Endothelial cell of umbilical vein (primary cell): Measurements from ENCODE around the gene NDUFAB1. TPM values are rescaled to one million over a fixed set of nuclear protein-coding genes. Genes with fewer than 3 reads are reported as not detected.

Experiments
- Bru-seq: library from RNA; stranded (reverse); fragments of 400-500 nt; gene quantifications from one replicate; lab custom pipeline; 2021; lab: Mats Ljungman, UMichigan
- BruChase-seq, 2 experiments: library from RNA; stranded (reverse); fragments of 400-500 nt; gene quantifications; one replicate each; lab custom pipeline; 2021; lab: Mats Ljungman, UMichigan
- BruUV-seq: library from RNA; stranded (reverse); fragments of 400-500 nt; replicated peaks from 2 replicates; lab custom pipeline; 2021; lab: Mats Ljungman, UMichigan
- CTCF ChIA-PET: fragments of 300-600, 350-600 bp; sonication (Branson Sonifier 250); formaldehyde crosslinking; loops from one replicate; lab custom pipeline; 2021; ENCODE audit warnings: antibody characterized with exemption, inconsistent platforms; lab: Charles Lee
- POLR2A ChIA-PET: fragments of 300-600, 350-600 bp; sonication (Branson Sonifier 250); formaldehyde crosslinking; loops from one replicate; lab custom pipeline; 2021; ENCODE audit warnings: antibody characterized with exemption, inconsistent platforms; lab: Charles Lee
- DNase-seq: peaks from one replicate; pipeline ENCODE4 v3.0.0-alpha.2; 2011; ENCODE audit warnings: low read depth, low spot score
- FAIRE-seq: peaks from 2 replicates; lab custom pipeline; 2011; peaks lifted over from hg19 to GRCh38; lab: Jason Lieb, UNC
- H2AFZ ChIP-seq: 2 replicates; pipeline ENCODE4 v1.6.0; 2012; ENCODE audit warnings: low read depth, low read length, control low read depth, inconsistent platforms
- H3K27ac ChIP-seq: 2 replicates; pipeline ENCODE4 v1.5.1; 2011; ENCODE audit warnings: low read depth, mild to moderate bottlenecking, control low read depth, low read length, moderate library complexity; ENCODE audit not compliant: insufficient read depth
- H3K27me3 ChIP-seq, 2 experiments: 2 replicates each; pipeline versions ENCODE4 v1.6.0 to v1.6.1; 2011; ENCODE audit warnings: low read length in 2 of 2, mixed read lengths in 1 of 2; ENCODE audit not compliant: control insufficient read depth in 2 of 2, insufficient read depth in 2 of 2
- H3K36me3 ChIP-seq, 2 experiments: 2 replicates in 1 of 2; 3 replicates in 1 of 2; pipeline ENCODE4 v1.5.1; 2011; ENCODE audit warnings: low read length in 2 of 2, mild to moderate bottlenecking in 1 of 2, moderate library complexity in 1 of 2; ENCODE audit not compliant: control insufficient read depth in 2 of 2, insufficient read depth in 2 of 2; ENCODE audit errors: extremely low read depth in 1 of 2
- H3K4me1 ChIP-seq: 3 replicates; pipeline ENCODE4 v1.5.1; 2011; ENCODE audit warnings: mild to moderate bottlenecking, low read length; ENCODE audit not compliant: control insufficient read depth, insufficient read depth; ENCODE audit errors: extremely low read depth
- H3K4me2 ChIP-seq: 2 replicates; pipeline ENCODE4 v1.6.1; 2011; ENCODE audit warnings: low read length, control low read depth, mixed read lengths; ENCODE audit not compliant: insufficient read depth
- H3K4me3 ChIP-seq, 3 experiments: fragments of 200-600 bp in 1 of 3; sonication (generic), shearing (Covaris generic) in 1 of 3; replicated peaks in 1 of 3; 2 replicates each; pipeline ENCODE4 v1.5.1; 2011 to 2016; ENCODE audit warnings: control low read depth in 3 of 3, low read length in 3 of 3, mild to moderate bottlenecking in 2 of 3, inconsistent platforms in 1 of 3, low read depth in 1 of 3, moderate library complexity in 1 of 3; ENCODE audit not compliant: insufficient read depth in 1 of 3
- H3K79me2 ChIP-seq: 2 replicates; pipeline ENCODE4 v1.6.0; 2012; ENCODE audit warnings: low read length, inconsistent platforms; ENCODE audit not compliant: control insufficient read depth, insufficient read depth
- H3K9ac ChIP-seq: replicated peaks from 2 replicates; pipeline ENCODE3; 2011; ENCODE audit warnings: low read length, control low read depth; ENCODE audit not compliant: insufficient read depth; ENCODE audit errors: extremely low read depth
- H3K9me1 ChIP-seq: replicated peaks from 3 replicates; pipeline ENCODE4 v1.6.0; 2011; ENCODE audit warnings: mild to moderate bottlenecking, low read length; ENCODE audit not compliant: control insufficient read depth, insufficient read depth; ENCODE audit errors: extremely low read depth
- H3K9me3 ChIP-seq: replicated peaks from 2 replicates; pipeline ENCODE4 v1.5.1; 2012; ENCODE audit warnings: low read length, inconsistent platforms; ENCODE audit not compliant: control insufficient read depth, insufficient read depth
- H4K20me1 ChIP-seq: replicated peaks from 2 replicates; pipeline ENCODE3; 2011; ENCODE audit warnings: mild to moderate bottlenecking, low read length; ENCODE audit not compliant: control insufficient read depth, insufficient read depth; ENCODE audit errors: extremely low read depth
- EZH2 ChIP-seq: IDR thresholded peaks from 2 replicates; pipeline ENCODE4 v1.6.1; 2012; ENCODE audit warnings: borderline replicate concordance, low read depth, mild to moderate bottlenecking, moderate library complexity, low read length, inconsistent platforms; ENCODE audit not compliant: severe bottlenecking
- FOS ChIP-seq: IDR thresholded peaks from 2 replicates; pipeline ENCODE4 v1.6.1; 2011; ENCODE audit warnings: mild to moderate bottlenecking, low read length, moderate library complexity, borderline replicate concordance; ENCODE audit not compliant: insufficient read depth
- GATA2 ChIP-seq: IDR thresholded peaks from 2 replicates; pipeline ENCODE4 v1.7.0; 2011; ENCODE audit warnings: low read depth, mild to moderate bottlenecking, moderate library complexity, mixed read lengths, low read length; ENCODE audit not compliant: insufficient read length, insufficient read depth
- JUN ChIP-seq: IDR thresholded peaks from 2 replicates; pipeline ENCODE4 v1.6.1; 2011; ENCODE audit warnings: borderline replicate concordance, low read depth; ENCODE audit not compliant: insufficient read length, insufficient read depth
- MYC ChIP-seq: IDR thresholded peaks from one replicate; pipeline ENCODE4 v1.6.1; 2011; ENCODE audit warnings: mild to moderate bottlenecking, low read depth, low read length
- POLR2A ChIP-seq: IDR thresholded peaks from 2 replicates; pipeline ENCODE4 v1.6.1; 2012; ENCODE audit warnings: low read depth, mild to moderate bottlenecking, control low read depth, low read length
- POLR2AphosphoS5 ChIP-seq: IDR thresholded peaks from 2 replicates; pipeline ENCODE4 v1.6.1; 2012; ENCODE audit warnings: low read depth, mild to moderate bottlenecking, control low read depth, low read length, moderate library complexity; ENCODE audit not compliant: insufficient read depth
- dilution Hi-C: fragments of 300-500 bp; cut with MboI; formaldehyde crosslinking; loops from one replicate; pipeline ENCODE4 v1.15.0; 2019; ENCODE audit warnings: low sequenced_read_pairs; ENCODE audit not compliant: extremely low pct_ligation_motif_present
- intact Hi-C: fragments of 100-400 bp; cut with micrococcal nuclease; formaldehyde crosslinking; loops from one replicate; pipeline ENCODE4 v1.10.0; 2022
- long read RNA-seq: library from polyadenylated mRNA; stranded (forward); transcript quantifications from one replicate; pipeline ENCODE4 v2.0.0, GENCODE V29; 2021
- polyA minus RNA-seq, 3 experiments: library from RNA; depleted of rRNA, polyadenylated mRNA; stranded (reverse); fragments of >200 nt; gene quantifications; 1 replicate in 1 of 3; 2 replicates in 2 of 3; pipeline ENCODE4 v1.2.3, GENCODE V29; 2011
- polyA plus RNA-seq, 4 experiments: library from polyadenylated mRNA; depleted of rRNA in 3 of 4; stranded (reverse) in 3 of 4; unstranded in 1 of 4; fragments of >200 nt; gene quantifications; 2 replicates each; pipeline versions ENCODE4 v1.2.1 to v1.2.3, GENCODE V29; 2011 to 2012; ENCODE audit warnings: missing spikeins in 1 of 4
- total RNA-seq: library from RNA; stranded (reverse); gene quantifications from 2 replicates; pipeline ENCODE4 v1.2.3, GENCODE V29; 2021
- TF ChIP-seq, protein P1 (sequence below), 2 donors: IDR thresholded peaks; 1 replicate in 1 of 2; 2 replicates in 1 of 2; pipeline ENCODE4 v1.5.1; 2011; ENCODE audit warnings: low read length in 2 of 2, mild to moderate bottlenecking in 2 of 2, moderate library complexity in 2 of 2, control low read depth in 1 of 2, inconsistent platforms in 1 of 2, low read depth in 1 of 2; ENCODE audit not compliant: insufficient read depth in 1 of 2; ENCODE audit errors: extremely low read depth in 1 of 2
- TF ChIP-seq, protein P2 (sequence below): IDR thresholded peaks from 2 replicates; pipeline ENCODE4 v1.6.1; 2011; ENCODE audit not compliant: insufficient read depth, insufficient read length

Gene NDUFAB1
- total RNA-seq: 109 and 112 TPM in 2 replicates
- 212 and 228 TPM in 2 replicates for polyA plus RNA-seq
- polyA plus RNA-seq (2011; cell fraction: cytosol; rRNA removed): 154 and 163 TPM in 2 replicates
- 53.8 and 66.2 TPM in 2 replicates for polyA plus RNA-seq (2011; cell fraction: nucleus; rRNA removed)
- 146 and 192 TPM in 2 replicates for polyA plus RNA-seq (2012)
- 34.1 and 38.3 TPM in 2 replicates for polyA minus RNA-seq
- 83.5 TPM for polyA minus RNA-seq (2011; cell fraction: cytosol; rRNA and poly(A)+ RNA removed)
- polyA minus RNA-seq (2011; cell fraction: nucleus; rRNA and poly(A)+ RNA removed): 10.8 and 11.4 TPM in 2 replicates
- percentile 80 among the genes with signal in this experiment for Bru-seq, nascent RNA
- percentile 86 among the genes with signal in this experiment for BruChase-seq, experiment 1, labeled RNA remaining after a 6-hour chase
- percentile 75 among the genes with signal in this experiment for BruChase-seq, experiment 2, labeled RNA remaining after a 2-hour chase
- long read RNA-seq, transcript NDUFAB1-201 (5 exons, 717 nt): major isoform, 503 of 523 reads
- long read RNA-seq, partial matches to known transcripts: 10 of 523 reads
- long read RNA-seq, other reads (novel, unspliced or antisense): 6 of 523 reads

DNA sequence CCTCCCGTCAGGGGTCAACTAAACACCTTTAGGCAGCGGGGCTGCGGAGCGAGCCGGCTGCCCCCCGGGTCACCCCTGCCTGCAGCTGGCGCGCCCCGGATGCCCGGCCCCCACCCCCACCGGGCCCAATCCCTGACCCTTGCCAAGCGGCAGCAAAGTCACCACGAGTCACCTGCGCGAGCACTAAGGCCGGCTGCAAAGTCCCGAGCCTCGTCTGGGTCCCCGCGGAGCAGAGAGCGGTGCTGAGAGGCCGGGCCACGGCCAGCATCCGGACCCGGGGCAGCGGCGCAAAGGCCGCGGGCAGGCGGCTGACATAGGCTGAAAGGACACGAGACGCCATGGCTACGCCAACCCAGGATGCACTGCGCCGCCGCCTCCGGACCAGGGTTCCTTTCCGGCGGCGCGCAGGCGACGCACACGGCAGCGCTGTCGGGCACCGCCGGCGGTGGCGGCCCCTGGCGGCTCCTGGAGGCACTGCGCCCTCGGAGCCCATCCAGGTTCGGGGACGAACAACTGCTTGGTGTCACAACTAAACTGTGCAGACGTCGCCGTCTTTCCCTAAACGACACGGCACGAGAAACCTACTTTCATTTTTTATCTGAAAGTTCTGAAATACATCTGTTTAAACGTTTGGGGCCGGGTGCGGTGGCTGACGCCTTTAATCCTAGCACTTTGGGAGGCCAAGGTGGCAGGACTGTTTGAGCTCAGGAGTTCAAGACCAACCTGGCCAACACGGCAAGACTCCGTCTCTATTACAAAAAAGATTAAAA, at the start of gene NDUFAB1:
TSS of gene NDUFAB1 (minus strand) at position 366 of the 770 bp plus-strand sequence. CDS start at position 340, 26 bp downstream.
- ChIA-PET POLR2A (no interaction called here), CTCF (interaction anchor here (0.7 to 1.5 kb wide), 13 partner anchors 11 to 92 kb away, joined by 3 to 12 read pairs (median 3); partner anchors contain the start of genes DCTN5, EARS2, PALB2 and UBFD1)
- FAIRE-seq (peak; percentile 85), DNase-seq (peak; percentile 90)
- H3K4me3 ChIP-seq: peak within 1 kb of the TSS; percentile 77 to 89 (median 87)
- H3K4me2 ChIP-seq: peak within 1 kb of the TSS; percentile 75
- TF ChIP-seq POLR2AphosphoS5 (peak; percentile 94), FOS (no peak), EZH2 (no peak), MYC (peak; percentile 47), GATA2 (no peak), POLR2A (peak; percentile 83), JUN (no peak)
- TF ChIP-seq, protein P1, sequence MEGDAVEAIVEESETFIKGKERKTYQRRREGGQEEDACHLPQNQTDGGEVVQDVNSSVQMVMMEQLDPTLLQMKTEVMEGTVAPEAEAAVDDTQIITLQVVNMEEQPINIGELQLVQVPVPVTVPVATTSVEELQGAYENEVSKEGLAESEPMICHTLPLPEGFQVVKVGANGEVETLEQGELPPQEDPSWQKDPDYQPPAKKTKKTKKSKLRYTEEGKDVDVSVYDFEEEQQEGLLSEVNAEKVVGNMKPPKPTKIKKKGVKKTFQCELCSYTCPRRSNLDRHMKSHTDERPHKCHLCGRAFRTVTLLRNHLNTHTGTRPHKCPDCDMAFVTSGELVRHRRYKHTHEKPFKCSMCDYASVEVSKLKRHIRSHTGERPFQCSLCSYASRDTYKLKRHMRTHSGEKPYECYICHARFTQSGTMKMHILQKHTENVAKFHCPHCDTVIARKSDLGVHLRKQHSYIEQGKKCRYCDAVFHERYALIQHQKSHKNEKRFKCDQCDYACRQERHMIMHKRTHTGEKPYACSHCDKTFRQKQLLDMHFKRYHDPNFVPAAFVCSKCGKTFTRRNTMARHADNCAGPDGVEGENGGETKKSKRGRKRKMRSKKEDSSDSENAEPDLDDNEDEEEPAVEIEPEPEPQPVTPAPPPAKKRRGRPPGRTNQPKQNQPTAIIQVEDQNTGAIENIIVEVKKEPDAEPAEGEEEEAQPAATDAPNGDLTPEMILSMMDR (IDR thresholded peaks at IDR 0.05; ENCODE audit: extremely low read depth in 1 of 2, insufficient read depth in 1 of 2, low read depth in 1 of 2, low read length in 2 of 2): peak; percentile 91 to 99
- TF ChIP-seq, protein P2, sequence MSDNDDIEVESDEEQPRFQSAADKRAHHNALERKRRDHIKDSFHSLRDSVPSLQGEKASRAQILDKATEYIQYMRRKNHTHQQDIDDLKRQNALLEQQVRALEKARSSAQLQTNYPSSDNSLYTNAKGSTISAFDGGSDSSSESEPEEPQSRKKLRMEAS: peak; percentile 62
- peaks cover 7% of the 10 kb centered on the region for H3K4me1 ChIP-seq
- no peaks in the 10 kb centered on the region for H3K9me3 ChIP-seq
- H3K27me3 ChIP-seq: no peaks in the 10 kb centered on the region
- intact Hi-C loops (loop anchor here (1.0 kb wide), 3 partner anchors 12 to 45 kb away; partner anchors contain the start of genes DCTN5, EARS2, PALB2 and UBFD1), dilution Hi-C loops (no loop called here)
- H4K20me1 ChIP-seq: no peaks in the 10 kb centered on the region
- BruUV-seq: no TSS peak
- H3K79me2 ChIP-seq: peaks cover 47% of the 10 kb centered on the region
- H3K9ac ChIP-seq: peak within 1 kb of the TSS; percentile 81
- peaks cover 5 to 14% of the 10 kb centered on the region in 2 experiments for H3K36me3 ChIP-seq
- H2AFZ ChIP-seq: peak within 1 kb of the TSS; percentile 80
- H3K27ac ChIP-seq: peak within 1 kb of the TSS; percentile 59
- H3K9me1 ChIP-seq: no peaks in the 10 kb centered on the region
